GM19397 (cell line): ENCODE measurements around the gene ARHGAP33.

ENCODE experiments used
- ATAC-seq: cut with Tn5 transposase; IDR thresholded peaks from one replicate; pipeline ENCODE4 v1.9.1; 2021; ENCODE audit warnings: mild to moderate bottlenecking, moderate library complexity; ENCODE audit not compliant: unreplicated experiment

Gene ARHGAP33

DNA sequence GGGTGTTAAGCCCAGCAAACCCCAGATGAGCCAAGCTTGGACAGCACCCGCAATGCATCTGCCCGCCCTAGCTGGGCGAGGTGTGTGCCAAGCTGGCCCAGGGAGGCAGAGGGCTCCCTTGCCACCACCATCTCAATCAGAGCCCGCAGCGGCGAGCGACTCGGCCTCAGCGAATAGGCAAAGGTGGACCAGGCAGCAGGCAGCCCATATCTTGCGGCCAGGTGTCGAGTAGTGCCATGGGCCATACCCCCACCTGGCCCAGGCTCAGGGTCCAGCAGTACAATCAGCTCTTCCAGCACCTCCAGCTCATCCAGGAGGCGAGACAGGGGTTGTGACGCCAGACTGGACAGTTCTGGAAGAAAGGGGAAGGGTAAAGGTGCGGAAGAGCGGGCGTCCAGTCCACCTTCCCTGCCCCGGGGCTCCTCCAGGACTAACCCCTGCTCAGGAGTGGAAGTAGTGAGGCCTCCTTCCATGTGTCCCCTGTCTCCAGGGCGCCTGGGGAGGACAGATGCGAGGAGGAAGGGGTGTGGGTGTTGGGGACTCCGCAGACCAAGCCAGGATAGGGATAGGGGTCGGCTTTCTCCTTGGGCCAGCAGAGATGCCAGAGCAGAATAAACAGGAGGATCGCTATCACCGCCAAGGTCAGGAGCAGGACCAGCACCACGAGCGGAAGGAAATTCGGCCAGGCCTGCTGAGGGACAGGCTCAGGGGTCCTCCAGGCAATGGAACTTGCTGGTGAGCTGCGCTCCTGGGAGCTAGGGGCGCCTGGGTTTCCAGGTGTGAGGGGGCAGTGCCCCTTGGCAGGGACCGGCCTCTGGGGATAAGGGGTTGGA lies 35.9 kb upstream of the ARHGAP33 start:
- ATAC-seq, result no peak

DNA sequence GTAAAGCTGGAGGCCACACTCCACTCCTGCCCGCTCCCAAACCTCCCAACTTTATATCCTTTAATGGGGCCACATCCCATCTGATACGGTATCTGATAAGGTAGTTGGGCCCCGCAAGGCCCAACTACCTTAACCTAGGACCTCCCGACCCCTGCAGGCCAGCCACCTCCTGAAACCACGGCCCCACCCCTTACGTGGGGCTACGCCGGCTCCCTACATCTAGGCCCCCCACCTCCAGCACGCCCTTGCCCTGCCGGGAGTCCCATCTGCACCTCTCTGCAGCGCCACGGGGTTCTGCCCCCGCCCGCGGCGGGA lies 35.3 kb upstream of the ARHGAP33 start:
- peak; percentile 9 for ATAC-seq

DNA sequence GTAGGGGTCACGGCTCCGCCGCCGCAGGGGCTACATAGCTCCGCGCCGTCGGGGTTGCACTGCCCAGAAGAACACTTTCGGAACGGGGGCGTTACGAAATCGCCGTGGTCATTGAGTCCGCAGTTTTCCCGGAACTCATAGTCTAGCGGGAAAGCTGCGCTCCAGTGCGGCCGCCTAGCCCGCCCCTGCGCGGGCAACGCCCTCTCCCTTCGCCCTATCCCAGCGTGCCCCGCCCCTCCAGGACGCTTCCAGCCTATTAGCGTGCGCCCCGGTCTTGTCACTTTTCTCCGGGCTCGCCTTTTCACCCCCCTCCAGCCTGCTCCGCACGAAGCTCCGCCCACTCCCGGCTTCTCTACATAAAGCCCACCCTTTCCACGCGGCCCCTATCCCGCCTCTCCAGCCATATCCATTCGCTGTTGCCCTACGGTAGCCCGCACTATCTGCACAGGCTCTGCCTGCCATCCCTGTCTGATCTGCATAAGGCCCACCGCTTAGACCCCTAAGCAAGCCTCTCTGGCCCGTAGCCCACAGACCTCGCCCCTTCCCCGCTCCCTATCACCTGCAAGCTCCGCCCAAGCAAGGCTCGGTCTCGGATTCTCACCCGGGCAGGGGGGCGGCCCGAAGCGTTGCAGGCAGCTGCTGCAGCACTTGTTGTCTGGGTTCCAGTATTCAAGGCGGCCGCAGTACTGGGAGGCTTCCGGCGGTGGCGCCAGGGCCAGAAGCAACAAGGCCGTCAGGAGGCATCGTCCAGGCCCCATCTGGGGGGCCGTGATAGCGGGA lies 34.8 kb upstream of the ARHGAP33 start:
- ATAC-seq, result peak; percentile 60

DNA sequence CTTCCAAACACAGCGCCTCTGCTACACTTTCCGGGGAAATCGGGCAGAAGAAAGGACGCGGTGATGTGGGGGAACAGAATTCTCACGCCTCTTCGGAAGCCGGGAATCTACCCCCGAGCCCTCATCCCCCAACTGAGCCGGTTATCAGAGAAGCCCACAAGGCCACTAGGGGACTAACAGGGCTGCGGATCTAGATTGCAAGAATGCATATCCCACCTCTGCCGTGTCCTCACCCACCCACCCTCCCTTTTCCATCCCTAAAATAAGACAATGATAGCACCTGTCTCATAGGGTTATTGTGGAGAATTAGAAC lies 34.2 kb upstream of the ARHGAP33 start:
- no peak for ATAC-seq

DNA sequence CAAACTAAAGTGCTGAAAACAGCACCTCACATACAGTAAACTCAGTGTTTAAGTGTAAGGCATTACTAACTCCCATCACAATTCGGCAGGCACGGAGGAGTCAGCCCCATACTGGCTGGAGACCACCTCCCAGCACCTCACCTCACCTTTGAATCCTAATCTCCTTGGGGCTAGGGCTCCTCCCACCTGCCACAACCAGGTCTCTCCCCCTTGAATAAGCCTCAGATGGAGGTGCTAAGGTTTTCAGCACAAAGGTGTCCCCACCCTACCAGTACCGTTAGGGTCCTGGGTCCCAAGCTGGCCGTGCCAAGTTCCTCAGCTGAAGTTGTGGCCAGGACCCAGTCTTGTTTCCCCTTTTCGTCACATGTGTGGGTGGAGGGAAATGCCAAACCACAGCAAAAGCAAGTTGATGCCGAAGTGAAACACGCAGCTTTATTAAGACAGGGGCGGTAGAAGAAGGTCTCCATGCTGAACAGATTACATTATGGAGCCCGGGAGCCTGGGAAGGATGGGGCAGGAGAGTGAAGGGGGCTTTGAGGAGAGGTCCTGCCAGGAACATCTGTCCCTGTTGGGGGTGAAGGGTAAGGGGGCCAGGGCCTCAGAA lies 33.1 kb upstream of the ARHGAP33 start, which contains the start of gene IGFLR1:
Gene IGFLR1 (minus strand): TSS at position 332 of the 604 bp plus-strand sequence. CDS start 1,272 bp downstream, outside the sequence.
- ATAC-seq, result no peak

DNA sequence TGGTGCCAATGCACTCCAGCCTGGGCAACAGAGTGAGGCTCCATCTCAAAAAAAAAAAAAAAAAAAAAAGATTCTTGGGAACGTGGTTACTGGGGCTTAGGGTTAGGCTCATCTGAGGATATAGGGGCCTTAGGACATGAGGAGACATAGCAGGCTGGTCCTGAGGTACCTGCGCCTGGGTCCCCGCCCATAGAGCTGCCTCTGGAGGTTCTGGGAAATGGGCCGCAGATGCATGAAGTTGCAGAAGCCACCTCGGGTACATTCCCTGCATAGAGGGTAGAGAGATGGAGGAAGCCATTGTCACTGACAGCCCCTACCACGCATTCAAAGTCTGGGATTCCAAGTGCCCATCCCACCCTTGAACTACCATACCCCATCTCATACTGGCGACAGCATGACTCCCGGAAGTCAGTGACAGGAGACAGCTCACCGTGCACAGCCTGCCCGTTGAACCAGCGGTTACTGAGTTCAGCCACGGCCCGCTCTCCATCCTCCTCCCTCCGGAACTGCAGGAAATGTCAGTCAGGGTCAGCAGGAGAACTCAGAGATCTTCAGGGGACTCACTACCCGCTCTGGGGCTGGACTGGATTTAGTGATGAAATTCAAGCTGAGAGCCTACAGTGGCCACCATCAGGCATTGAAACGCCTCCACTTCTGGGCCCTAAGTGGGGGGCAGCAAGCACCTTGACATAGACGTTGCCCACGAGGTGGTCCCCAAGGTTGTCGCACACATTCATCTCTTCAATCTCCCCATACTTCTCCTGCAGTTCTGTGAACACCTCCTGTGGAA lies 31.5 kb upstream of the ARHGAP33 start:
- no peak for ATAC-seq

DNA sequence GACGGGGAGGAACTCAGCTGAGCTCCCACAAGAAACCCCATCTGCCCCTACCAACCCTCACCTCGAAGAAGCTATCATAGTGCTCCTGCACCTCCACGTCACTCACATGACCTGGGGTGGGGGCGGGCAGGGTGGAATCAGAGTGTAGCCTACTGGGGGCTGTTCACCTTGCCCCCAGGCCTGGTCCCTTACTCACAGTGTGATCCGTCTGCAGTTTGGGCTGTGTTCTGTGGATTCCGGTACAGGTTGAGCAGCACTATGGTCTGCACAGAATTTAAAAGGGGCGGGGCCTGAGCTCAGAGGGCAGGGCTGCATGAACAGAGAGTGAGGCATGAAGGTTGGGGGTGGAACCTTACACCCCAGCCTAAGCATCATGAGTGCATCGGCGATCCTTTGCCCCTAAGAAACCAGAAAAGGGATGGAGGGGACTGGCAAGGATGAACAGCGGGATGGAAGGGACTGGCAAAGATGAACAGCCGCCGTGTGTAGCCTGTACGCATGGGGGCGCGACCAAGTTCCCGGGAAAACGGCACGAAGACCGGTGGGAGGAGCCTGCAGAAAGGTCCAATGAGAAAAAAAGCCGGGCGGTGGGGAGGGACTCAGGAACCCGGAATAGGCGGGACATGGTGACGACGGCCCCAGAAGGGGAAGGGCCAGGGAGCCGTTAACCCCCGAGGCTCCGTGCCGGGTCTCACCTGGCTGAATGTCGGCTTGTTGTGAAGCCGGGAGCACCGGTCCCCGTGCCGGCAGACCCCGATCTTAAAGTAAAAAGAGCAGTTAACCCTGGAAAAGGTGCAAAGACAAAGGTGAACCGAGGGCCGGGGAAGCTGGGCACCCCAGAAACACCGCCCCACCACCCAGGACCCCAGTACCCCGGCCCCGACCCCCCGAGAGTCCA lies 30.7 kb upstream of the ARHGAP33 start:
- peak; percentile 31 for ATAC-seq

DNA sequence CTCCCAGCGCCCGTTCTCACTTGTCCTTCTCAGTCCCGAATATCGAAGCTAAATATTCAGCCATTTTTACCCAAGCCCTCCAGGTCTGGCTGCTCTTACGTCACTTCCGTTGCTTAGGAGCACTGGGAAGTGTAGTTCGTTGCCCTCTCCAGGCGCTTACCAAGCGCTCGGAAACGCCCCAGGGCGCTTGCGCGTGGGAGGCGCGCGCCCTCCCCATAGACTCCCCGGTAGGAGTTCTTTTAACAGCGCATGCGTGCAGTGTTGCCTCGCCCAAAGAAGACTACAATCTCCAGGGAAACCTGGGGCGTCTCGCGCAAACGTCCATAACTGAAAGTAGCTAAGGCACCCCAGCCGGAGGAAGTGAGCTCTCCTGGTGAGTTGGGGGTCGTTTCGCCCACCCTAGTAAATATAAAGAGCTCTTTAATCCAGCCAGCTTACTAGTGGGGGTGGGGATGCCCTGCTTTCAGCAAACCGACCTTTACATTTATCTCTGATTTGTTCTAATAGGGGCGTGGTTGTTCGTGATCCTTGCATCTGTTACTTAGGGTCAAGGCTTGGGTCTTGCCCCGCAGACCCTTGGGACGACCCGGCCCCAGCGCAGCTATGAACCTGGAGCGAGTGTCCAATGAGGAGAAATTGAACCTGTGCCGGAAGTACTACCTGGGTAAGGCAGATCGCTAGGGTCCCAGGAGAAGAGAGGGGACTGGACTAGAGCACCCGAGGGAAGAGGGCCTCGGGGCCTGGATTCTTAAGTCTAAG lies 29.9 kb upstream of the ARHGAP33 start, which contains the start of the genes PSENEN and U2AF1L4:
Gene PSENEN (plus strand): TSS at position 324 of the 759 bp plus-strand sequence. CDS start 280 bp downstream, at position 604.
Gene U2AF1L4 (minus strand): TSS at position 91 of the 759 bp plus-strand sequence. CDS start 27 bp downstream, at position 64.
- peak; percentile 40 for ATAC-seq

DNA sequence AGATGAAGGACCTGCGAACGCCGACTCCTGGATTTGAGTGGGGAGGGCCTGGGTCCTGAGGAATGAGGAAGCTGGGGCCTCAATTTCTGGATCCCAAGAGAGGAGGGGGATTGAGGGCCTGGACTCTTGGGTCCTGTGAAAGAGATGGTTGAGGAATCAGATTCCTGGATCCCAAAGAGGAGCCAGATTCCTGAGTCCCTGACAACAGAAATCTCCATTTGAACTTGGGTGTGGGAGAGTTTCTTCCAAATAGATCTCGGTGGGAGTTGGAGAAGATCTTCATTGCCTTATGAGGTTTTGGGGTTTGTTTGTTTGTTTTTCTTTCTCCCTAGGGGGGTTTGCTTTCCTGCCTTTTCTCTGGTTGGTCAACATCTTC lies 29.3 kb upstream of the ARHGAP33 start:
- ATAC-seq, result no peak

DNA sequence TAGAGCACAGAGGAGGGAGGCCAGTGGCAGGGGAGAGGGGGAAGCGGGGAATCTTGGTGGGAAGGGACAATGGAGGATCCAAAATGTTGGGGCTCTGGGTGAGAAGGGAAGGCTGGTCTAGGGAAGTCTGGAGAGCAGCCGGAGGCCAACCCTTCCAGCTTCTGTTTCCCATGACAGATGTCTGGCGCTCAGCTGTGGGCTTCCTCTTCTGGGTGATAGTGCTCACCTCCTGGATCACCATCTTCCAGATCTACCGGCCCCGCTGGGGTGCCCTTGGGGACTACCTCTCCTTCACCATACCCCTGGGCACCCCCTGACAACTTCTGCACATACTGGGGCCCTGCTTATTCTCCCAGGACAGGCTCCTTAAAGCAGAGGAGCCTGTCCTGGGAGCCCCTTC lies 28.8 kb upstream of the ARHGAP33 start:
- ATAC-seq, result no peak

DNA sequence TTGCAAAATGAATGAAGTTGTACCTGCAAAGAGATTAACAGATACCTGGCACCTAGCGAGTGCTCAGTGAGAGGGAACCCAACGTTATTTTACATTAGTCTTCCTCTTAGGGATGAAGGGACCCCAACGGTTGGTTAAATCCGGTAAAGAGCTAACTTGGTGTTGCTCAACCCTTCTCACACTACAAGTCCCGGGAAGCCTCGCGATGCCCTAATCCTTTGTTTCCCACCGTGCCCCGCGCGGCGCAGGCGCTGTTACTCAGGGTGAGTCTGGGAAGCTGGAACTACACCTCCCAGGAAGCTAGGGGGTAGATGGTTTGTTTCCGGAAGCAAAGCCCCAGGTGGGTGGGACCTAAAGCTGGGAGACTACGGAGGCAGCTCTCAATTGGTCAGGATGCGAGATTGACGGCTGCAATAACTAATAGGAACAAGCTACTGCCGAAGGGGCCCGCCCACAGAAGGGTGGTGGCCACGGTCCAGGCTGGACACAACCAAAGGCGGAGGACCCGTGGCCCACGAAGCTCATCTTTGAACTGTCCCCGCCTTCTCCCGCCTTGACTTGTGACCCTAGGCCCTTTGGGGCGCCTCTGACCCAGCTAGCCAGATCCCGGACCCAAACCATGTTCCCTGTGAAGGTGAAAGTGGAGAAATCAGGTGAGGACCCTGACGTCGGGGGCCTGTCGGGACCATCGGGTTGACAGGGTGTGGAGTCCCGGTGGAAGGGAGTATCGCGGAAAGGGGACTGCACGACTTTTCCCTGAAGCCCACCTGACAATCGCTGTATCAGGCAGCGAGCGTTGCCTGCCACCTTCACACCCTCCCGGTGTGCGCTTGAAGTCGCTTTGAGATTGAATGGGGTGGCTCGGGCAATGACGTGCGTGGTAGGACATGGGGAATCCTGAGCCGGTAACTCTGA lies 27.0 kb upstream of the ARHGAP33 start, which contains the start of gene LIN37:
Gene LIN37 (plus strand): TSS at position 471 of the 915 bp plus-strand sequence. CDS start 149 bp downstream, at position 620.
- peak; percentile 56 for ATAC-seq

DNA sequence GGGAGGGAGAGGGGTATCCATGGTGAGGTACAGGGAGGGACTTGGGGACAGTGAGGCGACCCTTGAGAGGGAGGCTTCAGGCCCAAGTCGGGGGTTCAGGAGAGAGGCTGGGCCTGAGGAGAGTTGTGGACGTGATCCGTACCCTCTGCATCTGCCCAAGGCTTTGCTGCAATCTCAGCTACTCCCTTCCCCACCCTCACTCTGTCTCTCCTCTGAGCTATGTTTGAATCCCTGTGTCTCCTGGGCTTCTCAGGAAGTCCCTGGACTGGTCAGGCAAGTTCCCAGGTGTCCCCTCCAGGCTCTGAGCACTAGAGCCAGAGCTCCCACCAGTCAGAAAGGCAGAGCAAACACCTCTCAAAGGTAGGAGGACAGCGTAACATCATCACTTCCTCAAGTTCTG lies 25.2 kb upstream of the ARHGAP33 start:
- no peak for ATAC-seq

DNA sequence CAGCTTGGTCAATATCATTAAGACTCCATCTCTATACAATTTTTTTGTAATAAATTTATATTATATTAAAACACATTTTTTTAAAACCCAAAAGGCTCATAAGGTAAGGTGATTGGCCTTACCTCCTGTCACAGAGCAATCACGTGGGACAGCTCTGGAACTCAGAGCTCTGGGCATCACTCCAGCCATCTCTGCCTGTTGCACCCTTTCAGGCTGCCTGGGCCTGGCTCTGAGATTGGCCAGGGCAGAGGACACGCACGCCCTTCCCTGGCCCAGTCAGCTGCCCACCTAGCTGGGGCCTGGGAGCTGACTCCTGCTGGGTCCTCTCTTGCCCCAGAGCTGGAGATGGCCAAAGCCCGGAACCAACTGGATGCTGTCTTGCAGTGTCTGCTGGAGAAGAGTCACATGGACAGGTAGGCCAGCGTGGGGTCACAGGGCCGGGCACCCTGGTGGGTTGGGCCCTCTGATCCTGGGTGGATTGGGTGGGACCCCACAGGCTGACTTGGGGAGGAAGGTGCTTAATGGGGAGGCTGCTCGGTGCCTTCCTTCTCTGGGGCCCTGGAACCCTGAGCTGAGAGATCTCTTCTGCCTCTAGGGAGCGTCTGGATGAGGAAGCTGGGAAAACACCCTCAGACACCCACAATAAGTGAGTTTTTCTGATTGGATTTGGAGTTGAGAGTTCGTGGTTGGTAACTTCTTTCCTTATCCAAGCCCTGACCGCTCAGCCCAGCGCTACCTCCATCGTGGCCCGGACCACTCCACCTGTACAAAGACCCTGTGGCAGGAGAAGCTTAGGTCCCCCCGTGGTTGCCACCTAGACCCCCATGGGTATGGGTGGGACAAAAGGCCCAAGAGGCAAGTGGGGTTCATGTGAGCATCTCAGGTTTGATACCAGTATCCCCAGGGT lies 23.3 kb upstream of the ARHGAP33 start:
- ATAC-seq, result no peak

DNA sequence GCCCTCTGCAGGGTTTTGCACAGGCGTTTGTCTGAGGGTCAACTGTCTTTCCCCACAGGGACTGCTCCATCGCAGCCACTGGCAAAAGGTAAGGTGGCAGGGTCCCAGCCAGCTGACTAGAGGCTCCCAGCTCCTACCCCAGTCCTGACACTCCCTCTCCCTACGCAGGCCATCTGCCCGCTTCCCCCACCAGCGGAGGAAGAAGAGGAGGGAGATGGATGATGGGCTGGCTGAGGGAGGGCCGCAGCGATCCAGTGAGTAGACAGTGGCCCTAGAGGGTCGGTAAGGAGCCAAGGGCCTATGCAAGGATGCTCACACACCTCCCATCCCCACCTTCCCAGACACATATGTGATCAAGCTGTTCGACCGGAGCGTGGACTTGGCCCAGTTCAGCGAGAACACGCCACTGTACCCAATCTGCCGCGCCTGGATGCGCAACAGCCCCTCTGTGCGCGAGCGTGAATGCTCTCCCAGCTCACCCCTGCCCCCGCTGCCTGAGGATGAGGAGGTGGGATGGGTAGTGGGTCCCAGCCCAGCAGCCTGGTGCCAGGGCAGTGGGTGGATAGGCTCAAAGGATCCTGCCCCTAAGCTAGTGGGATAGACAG lies 22.5 kb upstream of the ARHGAP33 start:
- ATAC-seq, result no peak

DNA sequence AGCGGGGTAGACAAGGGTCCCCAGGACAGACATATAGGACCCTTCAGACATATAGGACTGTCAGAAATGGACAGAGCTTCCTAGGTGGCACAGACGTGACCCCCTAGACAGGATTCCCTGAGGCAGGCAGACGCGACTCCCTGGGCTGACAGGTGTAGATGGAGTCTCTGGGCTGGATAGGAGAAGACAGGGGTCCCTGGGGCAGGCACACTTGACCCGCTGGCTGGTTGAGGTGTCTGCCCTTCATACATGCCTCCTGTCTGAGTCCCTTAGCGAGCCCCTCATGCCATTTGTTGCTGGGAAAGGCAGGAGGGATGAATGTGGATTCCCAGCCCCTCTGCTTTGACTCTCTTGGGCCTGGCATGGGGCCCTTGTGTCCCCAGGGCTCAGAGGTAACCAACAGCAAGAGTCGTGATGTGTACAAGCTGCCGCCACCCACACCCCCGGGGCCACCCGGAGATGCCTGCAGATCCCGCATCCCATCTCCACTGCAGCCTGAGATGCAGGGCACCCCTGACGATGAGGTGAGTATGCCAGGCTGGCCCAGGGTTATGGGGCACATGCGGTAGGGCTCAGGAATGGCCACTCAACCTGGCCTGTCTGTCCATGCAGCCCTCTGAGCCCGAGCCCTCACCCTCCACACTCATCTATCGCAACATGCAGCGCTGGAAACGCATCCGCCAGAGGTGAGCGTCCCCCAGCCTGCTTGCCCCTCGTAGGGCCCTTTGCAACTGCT lies 21.6 kb upstream of the ARHGAP33 start:
- no peak for ATAC-seq
